SK-N-SH (cell line): ENCODE results near the gene RER1. TPM values are rescaled to one million over a fixed set of nuclear protein-coding genes. Genes with fewer than 3 reads are reported as not detected.

Experiments used
- CTCF ChIA-PET: fragments of 300-600, 350-600 bp; formaldehyde crosslinking; extraction: SDS; loops from one replicate; lab custom pipeline; 2021; lab: Yijun Ruan, JAX
- POLR2A ChIA-PET: fragments of 350-600 bp; sonication (Branson Sonifier 250); formaldehyde crosslinking; extraction: SDS; loops from one replicate; lab custom pipeline; 2020; ENCODE audit warnings: antibody characterized with exemption, inconsistent platforms; lab: Yijun Ruan, JAX
- DNase-seq: peaks from one replicate; pipeline ENCODE4 v3.0.0; 2012
- H2AFZ ChIP-seq: fragments of 200-600 bp; sonication (generic); 2 replicates; pipeline ENCODE4 v1.8.1; 2016; ENCODE audit warnings: antibody characterized with exemption, mild to moderate bottlenecking, low read depth
- H3F3A ChIP-seq: fragments of 200-600 bp; sonication (generic); replicated peaks from 2 replicates; pipeline ENCODE3; 2016; ENCODE audit warnings: antibody characterized with exemption, mild to moderate bottlenecking; ENCODE audit not compliant: insufficient read depth
- H3K27ac ChIP-seq, 2 experiments: fragments of 200-500 bp in 1 of 2; fragments of 200-600 bp in 1 of 2; sonication (Bioruptor generic) in 1 of 2; sonication (generic), shearing (Covaris generic) in 1 of 2; 2 replicates each; pipeline versions ENCODE4 v1.5.1 to v1.6.1; 2014 to 2016; ENCODE audit warnings: low read depth in 2 of 2, inconsistent platforms in 1 of 2, low read length in 1 of 2, mild to moderate bottlenecking in 1 of 2, mixed read lengths in 1 of 2
- H3K27me3 ChIP-seq: fragments of 200-600 bp; sonication (generic), shearing (Covaris generic); 2 replicates; pipeline ENCODE4 v1.6.1; 2016; ENCODE audit warnings: mixed run types; ENCODE audit not compliant: insufficient read depth
- H3K36me3 ChIP-seq, 2 experiments: fragments of 200-500 bp in 1 of 2; fragments of 200-600 bp in 1 of 2; sonication (Bioruptor generic) in 1 of 2; sonication (generic) in 1 of 2; replicated peaks in 1 of 2; 2 replicates each; pipeline versions ENCODE3 to v1.5.1; 2014 to 2016; ENCODE audit warnings: low read length in 1 of 2, mild to moderate bottlenecking in 1 of 2; ENCODE audit not compliant: insufficient read depth in 2 of 2, control insufficient read depth in 1 of 2
- H3K4me1 ChIP-seq, 2 experiments: fragments of 200-500 bp in 1 of 2; fragments of 200-600 bp in 1 of 2; sonication (Bioruptor generic) in 1 of 2; sonication (generic), shearing (Covaris generic) in 1 of 2; 2 replicates each; pipeline versions ENCODE4 v1.5.1 to v1.6.1; 2014 to 2016; ENCODE audit warnings: low read depth in 1 of 2, low read length in 1 of 2, mixed run types in 1 of 2; ENCODE audit not compliant: insufficient read depth in 2 of 2, control insufficient read depth in 1 of 2
- H3K4me2 ChIP-seq: fragments of 200-600 bp; sonication (generic), shearing (Covaris generic); 2 replicates; pipeline ENCODE4 v1.6.1; 2017; ENCODE audit warnings: mixed run types
- H3K4me3 ChIP-seq, 2 experiments: fragments of 200-500 bp in 1 of 2; fragments of 200-600 bp in 1 of 2; sonication (Bioruptor generic) in 1 of 2; sonication (generic), shearing (Covaris generic) in 1 of 2; 2 replicates each; pipeline versions ENCODE4 v1.5.1 to v1.8.1; 2014 to 2016; ENCODE audit warnings: low read depth in 2 of 2, inconsistent platforms in 1 of 2, low read length in 1 of 2, mild to moderate bottlenecking in 1 of 2, mixed read lengths in 1 of 2, moderate library complexity in 1 of 2
- H3K79me2 ChIP-seq: fragments of 200-600 bp; sonication (generic); 2 replicates; pipeline ENCODE4 v1.8.1; 2017; ENCODE audit warnings: mild to moderate bottlenecking; ENCODE audit not compliant: insufficient read depth
- H3K9ac ChIP-seq: fragments of 200-600 bp; sonication (generic); 2 replicates; pipeline ENCODE4 v1.6.1; 2017; ENCODE audit warnings: mixed run types
- H3K9me2 ChIP-seq: fragments of 200-600 bp; sonication (generic); 2 replicates; pipeline ENCODE4 v1.6.1; 2017; ENCODE audit warnings: mixed run types
- H3K9me3 ChIP-seq: fragments of 200-600 bp; sonication (generic); 2 replicates; pipeline ENCODE4 v1.6.1; 2017; ENCODE audit warnings: mixed run types, mild to moderate bottlenecking, moderate library complexity
- H4K20me1 ChIP-seq: fragments of 200-600 bp; sonication (generic); 2 replicates; pipeline ENCODE4 v1.6.1; 2017; ENCODE audit warnings: mild to moderate bottlenecking, mixed run types; ENCODE audit not compliant: insufficient read depth
- CHD2 ChIP-seq: fragments of 150-350 bp; IDR thresholded peaks from 2 replicates; pipeline ENCODE4 v1.6.1; 2018; ENCODE audit warnings: low read length; ENCODE audit not compliant: partially characterized antibody
- EP300 ChIP-seq, 2 experiments: IDR thresholded peaks; 2 replicates each; pipeline versions ENCODE4 v1.4.0 to v1.6.1; 2012; ENCODE audit warnings: borderline replicate concordance in 1 of 2, low read depth in 1 of 2, low read length in 1 of 2
- EZH2phosphoT487 ChIP-seq: fragments of 200-600 bp; sonication (generic); IDR thresholded peaks from 2 replicates; pipeline ENCODE4 v1.6.1; 2017; ENCODE audit warnings: low read depth, mixed run types, mild to moderate bottlenecking, antibody characterized with exemption, moderate library complexity, borderline replicate concordance
- FOXM1 ChIP-seq: IDR thresholded peaks from 2 replicates; pipeline ENCODE4 v1.4.0; 2012; ENCODE audit warnings: low read depth, mild to moderate bottlenecking
- GABPA ChIP-seq: IDR thresholded peaks from 2 replicates; pipeline ENCODE4 v1.4.0; 2012; ENCODE audit warnings: low read depth, mild to moderate bottlenecking
- GATA2 ChIP-seq: sonication (generic); formaldehyde crosslinking; IDR thresholded peaks from 2 replicates; pipeline ENCODE4 v1.5.0; 2020; ENCODE audit warnings: mild to moderate bottlenecking, missing genetic modification reagents
- IRF3 ChIP-seq: fragments of 150-350 bp; IDR thresholded peaks from 2 replicates; pipeline ENCODE4 v1.6.1; 2016; ENCODE audit warnings: mild to moderate bottlenecking, low read depth, low read length
- JUND ChIP-seq: IDR thresholded peaks from 2 replicates; pipeline ENCODE4 v1.4.0; 2012
- MAX ChIP-seq: IDR thresholded peaks from 2 replicates; pipeline ENCODE4 v1.4.0; 2012; ENCODE audit warnings: low read depth
- MXI1 ChIP-seq: IDR thresholded peaks from 2 replicates; pipeline ENCODE4 v1.6.1; 2012; ENCODE audit warnings: mild to moderate bottlenecking, low read depth, low read length, improper control_type of control experiment
- NRF1 ChIP-seq: IDR thresholded peaks from 2 replicates; pipeline ENCODE4 v1.6.1; 2012; ENCODE audit warnings: low read depth, mild to moderate bottlenecking, low read length
- POLR2AphosphoS5 ChIP-seq: IDR thresholded peaks from 2 replicates; pipeline ENCODE4 v1.6.1; 2012; ENCODE audit warnings: low read depth, low read length
- RAD21 ChIP-seq: IDR thresholded peaks from 2 replicates; pipeline ENCODE4 v1.6.1; 2012; ENCODE audit warnings: mild to moderate bottlenecking, low read length
- REST ChIP-seq: IDR thresholded peaks from 2 replicates; pipeline ENCODE4 v1.6.1; 2012; ENCODE audit warnings: mild to moderate bottlenecking, low read depth, low read length, moderate library complexity
- RFX5 ChIP-seq: IDR thresholded peaks from 2 replicates; pipeline ENCODE4 v1.6.1; 2012; ENCODE audit warnings: mild to moderate bottlenecking, improper control_type of control experiment, low read length
- SMC3 ChIP-seq: IDR thresholded peaks from 2 replicates; pipeline ENCODE4 v1.6.1; 2012; ENCODE audit warnings: low read depth, low read length, improper control_type of control experiment
- TCF12 ChIP-seq: IDR thresholded peaks from 2 replicates; pipeline ENCODE4 v1.4.0; 2012
- TEAD4 ChIP-seq: IDR thresholded peaks from 2 replicates; pipeline ENCODE4 v1.4.0; 2012; ENCODE audit warnings: mild to moderate bottlenecking, borderline replicate concordance; ENCODE audit not compliant: insufficient read depth
- USF2 ChIP-seq: fragments of 150-350 bp; IDR thresholded peaks from 2 replicates; pipeline ENCODE4 v1.6.1; 2017; ENCODE audit warnings: antibody characterized with exemption, low read length, low read depth, borderline replicate concordance
- YY1 ChIP-seq: IDR thresholded peaks from 2 replicates; pipeline ENCODE4 v1.4.0; 2012; ENCODE audit warnings: low read depth, mild to moderate bottlenecking
- WGBS: methylation state at CpG from one replicate; pipeline ENCODE4 v1.1.6; 2017; ENCODE audit warnings: low lambda C conversion rate; 5-methylcytosine and 5-hydroxymethylcytosine counted together
- polyA plus RNA-seq, 3 experiments: library from polyadenylated mRNA; depleted of rRNA; stranded (reverse); fragments of >200 nt; gene quantifications; 2 replicates each; pipeline ENCODE4 v1.2.3, GENCODE V29; 2012

RER1 gene
- polyA plus RNA-seq, 1 of the 3 experiments (the other 2 are of a cell fraction), result 181 TPM

- TF ChIP-seq REST (no peak), SMC3 (no peak), MAX (no peak), FOXM1 (no peak), EP300 (IDR thresholded peaks at IDR 0.05; ENCODE audit: borderline replicate concordance in 1 of 2, low read depth in 1 of 2, low read length in 1 of 2) (no peak), TEAD4 (no peak)
- TF ChIP-seq, all 33 proteins: peak for 0
Observed at GRCh38 chr1:2444138-2444591, 52.5 kb downstream of the RER1 start (continued).

GRCh38 chr1:2445162-2445822 lies 53.7 kb downstream of the RER1 start:
- Histone ChIP-seq H4K20me1 (no peaks in the 10 kb centered on the region), H3K9me2 (no peaks in the 10 kb centered on the region), H3K9ac (no peak overlapping the region), H3K27ac (no peak overlapping the region), H3F3A (no peaks in the 10 kb centered on the region), H3K79me2 (no peaks in the 10 kb centered on the region), H3K4me2 (no peak overlapping the region), H3K27me3 (peaks cover 9% of the 10 kb centered on the region; the same call in 1 of the 2 replicates), H3K36me3 (no peaks in the 10 kb centered on the region), H3K4me3 (no peak overlapping the region), H2AFZ (no peak overlapping the region), H3K4me1 (no peaks in the 10 kb centered on the region), H3K9me3 (no peaks in the 10 kb centered on the region)
- no peak for DNase-seq
- ChIA-PET POLR2A (no interaction called here), CTCF (interaction anchor here (0.8 to 1.2 kb wide), 3 partner anchors 12 to 30 kb away, joined by 3 to 5 read pairs (median 3); no protein-coding TSS in a partner anchor)
- WGBS, result 43% methylated on average over 11 of the region's 16 CpGs
- TF ChIP-seq MXI1, result no peak
- TF ChIP-seq RAD21, result no peak
- no peak for TF ChIP-seq REST
- TF ChIP-seq JUND, result no peak
- TF ChIP-seq POLR2AphosphoS5, result no peak
- TF ChIP-seq NRF1, result no peak
- TF ChIP-seq MAX, result no peak
- TF ChIP-seq SMC3, result no peak
- no peak for TF ChIP-seq IRF3
- no peak for TF ChIP-seq TCF12
- no peak for TF ChIP-seq GABPA
- no peak for TF ChIP-seq USF2
- no peak for TF ChIP-seq CHD2
- no peak for TF ChIP-seq EZH2phosphoT487
- no peak for TF ChIP-seq GATA2 (CRISPR knock-in tag)
- no peak for TF ChIP-seq YY1
- no peak for TF ChIP-seq RFX5
